Measurements from ENCODE around the gene OR5H14.
"Not testable (repeated sequence)": the region's sequence is repeated elsewhere in the genome, so short reads cannot be mapped to it uniquely, and the experiment has no call there.

DNA sequence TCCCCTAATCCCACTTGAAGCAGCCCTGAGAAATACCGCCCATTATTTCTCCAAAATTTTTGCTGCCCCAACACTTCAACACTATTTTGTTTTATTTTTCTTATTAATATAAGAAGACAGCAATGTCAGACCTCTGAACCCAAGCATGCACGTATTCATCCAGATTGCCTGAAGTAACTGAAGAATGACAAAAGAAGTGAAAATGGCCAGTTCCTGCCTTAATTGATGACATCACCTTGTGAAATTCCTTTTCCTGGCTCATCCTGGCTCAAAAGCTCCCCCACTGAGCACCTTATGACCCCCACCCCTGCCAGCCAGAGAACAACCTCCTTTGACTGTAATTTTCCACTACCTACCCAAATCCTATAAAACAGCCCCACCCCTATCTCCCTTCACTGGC, 49.0 kb downstream of the OR5H14 start:
- TF ChIP-seq POLR2A (IDR thresholded peaks at IDR 0.05; ENCODE audit: low read length); GATA1 (IDR thresholded peaks at IDR 0.05; ENCODE audit: low read depth, low read length): not testable (repeated sequence)

Data from erythroblast (primary cell).